Measurements from ENCODE around the gene DHRSX. TPM values are rescaled to one million over a fixed set of nuclear protein-coding genes. Genes with fewer than 3 reads are reported as not detected.
"Not testable (repeated sequence)": the region's sequence is repeated elsewhere in the genome, so short reads cannot be mapped to it uniquely, and the experiment has no call there.

Gene DHRSX
- polyA plus RNA-seq, 1 donor from 2014 or later = 27.5 TPM

DNA sequence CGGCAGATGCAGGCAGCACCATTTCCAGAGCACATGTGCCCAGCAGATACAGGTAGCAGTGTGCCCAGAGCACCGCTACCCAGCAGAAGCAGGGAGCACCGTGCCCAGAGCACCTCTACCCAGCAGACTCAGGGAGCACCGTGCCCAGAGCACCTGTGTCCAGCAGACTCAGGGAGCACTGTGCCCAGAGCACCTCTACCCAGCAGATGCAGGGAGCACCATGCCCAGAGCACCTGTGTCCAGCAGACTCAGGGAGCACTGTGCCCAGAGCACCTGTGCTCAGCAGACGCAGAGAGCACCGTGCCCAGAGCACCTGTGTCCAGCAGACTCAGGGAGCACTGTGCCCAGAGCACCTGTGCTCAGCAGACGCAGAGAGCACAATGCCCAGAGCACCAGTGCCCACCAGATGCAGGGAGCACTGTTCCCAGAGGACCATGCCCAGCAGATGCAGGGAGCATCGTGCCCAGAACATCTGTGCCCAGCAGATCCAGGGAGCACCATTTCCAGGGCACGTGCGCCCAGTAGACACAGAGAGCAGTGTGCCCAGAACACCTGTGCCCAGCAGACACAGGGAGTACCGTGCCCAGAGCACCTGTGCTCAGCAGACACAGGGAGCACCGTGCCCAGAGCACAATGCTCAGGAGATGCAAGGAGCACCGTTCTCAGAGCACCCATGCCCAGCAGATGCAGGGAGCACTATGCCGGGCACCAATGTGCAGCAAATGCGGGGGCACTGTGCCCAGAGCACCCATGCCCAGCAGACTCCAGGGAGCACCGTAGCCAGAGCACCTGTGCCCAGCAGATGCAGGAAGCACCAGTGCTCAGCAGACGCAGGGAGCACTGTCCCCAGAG, 236.4 kb downstream of the DHRSX start:
- no peak overlapping the region for H3K4me3 Mint-ChIP-seq
- peak overlapping the region in 2 of 3 donors; percentile 24 to 73 for H3K27ac Mint-ChIP-seq

DNA sequence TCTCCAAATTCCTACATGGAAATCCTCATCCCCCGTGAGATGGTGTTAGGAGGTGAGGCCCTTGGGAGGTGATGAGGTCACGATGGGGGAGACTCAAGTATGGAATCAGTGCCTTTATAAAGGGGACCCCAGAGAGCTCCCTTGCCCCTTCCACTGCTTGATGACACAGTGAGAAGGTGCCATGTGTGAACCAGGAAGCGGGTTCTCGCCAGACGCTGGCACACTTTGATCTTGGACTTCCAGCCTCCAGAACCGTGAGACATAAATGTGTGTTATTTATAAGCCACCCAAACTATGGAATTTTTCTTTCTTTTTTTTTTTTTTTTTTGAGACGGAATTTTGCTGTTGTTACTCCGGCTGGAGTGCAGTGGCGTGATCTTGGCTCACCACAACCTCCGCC, 237.6 kb downstream of the DHRSX start:
- Mint-ChIP-seq H3K27ac (no peak overlapping the region), H3K9me3 (no peaks in the 10 kb centered on the region), H3K4me1 (peaks cover 4 to 5% (median 5%) of the 10 kb centered on the region in 3 donors), H3K36me3 (peaks cover 16% of the 10 kb centered on the region), H3K4me3 (no peak overlapping the region), H3K27me3 (no peaks in the 10 kb centered on the region)

More for the DNA sequence above, 236.4 kb downstream of the DHRSX start:
- H3K4me1 Mint-ChIP-seq = peaks cover 4 to 5% (median 5%) of the 10 kb centered on the region in 3 donors
- H3K27me3 Mint-ChIP-seq = no peaks in the 10 kb centered on the region
- H3K36me3 Mint-ChIP-seq = peaks cover 14% of the 10 kb centered on the region
- H3K9me3 Mint-ChIP-seq = no peaks in the 10 kb centered on the region

DNA sequence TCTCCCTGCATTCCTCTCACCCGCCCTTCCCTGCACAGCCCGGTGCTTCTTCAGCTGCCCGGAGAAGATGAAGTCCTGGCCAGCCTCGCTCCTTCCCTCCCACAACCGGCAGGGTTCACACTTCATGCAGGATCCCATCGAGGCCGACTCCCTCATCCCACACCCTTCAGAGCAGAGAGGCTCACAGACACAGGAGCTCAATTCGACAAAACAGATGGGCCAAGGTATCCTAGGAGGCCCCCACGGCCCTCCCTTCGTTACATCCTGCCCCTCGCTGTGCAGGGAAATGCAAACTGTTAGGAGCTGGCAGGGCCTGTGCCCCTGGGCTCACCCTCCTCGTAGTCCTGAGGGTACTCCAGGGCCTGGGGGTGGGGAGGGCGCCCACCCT, 238.1 kb downstream of the DHRSX start:
- peaks cover 4 to 5% (median 5%) of the 10 kb centered on the region in 3 donors for H3K4me1 Mint-ChIP-seq
- no peaks in the 10 kb centered on the region for H3K9me3 Mint-ChIP-seq
- peaks cover 17% of the 10 kb centered on the region for H3K36me3 Mint-ChIP-seq
- peak overlapping the region in 1 of 3 donors; percentile 13 for H3K27ac Mint-ChIP-seq
- H3K4me3 Mint-ChIP-seq = no peak overlapping the region
- no peaks in the 10 kb centered on the region for H3K27me3 Mint-ChIP-seq

DNA sequence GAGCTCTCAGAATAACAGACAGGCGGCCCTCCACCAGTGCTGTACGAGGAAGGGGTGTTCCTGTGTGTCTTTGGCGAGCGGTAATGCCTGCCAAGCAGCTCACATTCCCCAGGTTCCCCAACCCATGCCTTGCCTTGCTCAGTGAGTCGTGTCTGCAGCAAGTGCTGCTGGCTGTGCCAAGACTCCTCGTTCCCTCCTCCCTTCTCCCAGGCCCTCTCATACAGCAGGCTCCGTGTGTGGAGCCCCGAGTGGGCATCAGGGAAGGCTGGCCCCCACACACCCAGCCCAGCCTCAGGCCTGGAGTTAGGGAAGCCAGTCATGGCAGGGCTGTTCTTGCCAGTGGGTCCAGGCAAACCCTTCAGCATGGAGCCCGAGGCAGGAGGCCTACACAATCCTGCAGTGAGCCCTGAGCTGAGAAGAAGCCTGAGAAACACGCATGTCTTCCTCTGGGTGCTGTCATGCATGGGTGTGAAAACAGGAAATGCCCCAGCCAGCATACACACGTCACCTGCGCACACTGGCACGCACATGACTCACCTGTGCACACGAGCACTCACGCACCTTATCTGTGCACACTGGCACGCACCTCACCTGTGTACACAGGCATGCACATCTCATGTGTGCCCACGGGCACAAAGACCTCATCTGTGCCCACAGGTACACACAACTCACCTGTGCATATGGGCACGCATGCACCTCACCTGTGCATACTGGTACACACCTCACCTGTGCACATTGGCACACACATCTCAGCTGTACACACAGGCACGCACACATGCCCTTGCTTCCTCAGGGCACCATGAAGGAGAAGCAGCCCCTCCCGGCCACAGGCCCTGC, 238.7 kb downstream of the DHRSX start:
- peaks cover 17% of the 10 kb centered on the region for H3K36me3 Mint-ChIP-seq
- no peaks in the 10 kb centered on the region for H3K27me3 Mint-ChIP-seq
- peak overlapping the region in 2 of 3 donors; percentile 13 to 85 for H3K27ac Mint-ChIP-seq
- H3K9me3 Mint-ChIP-seq = no peaks in the 10 kb centered on the region
- H3K4me1 Mint-ChIP-seq = peaks cover 4 to 5% (median 5%) of the 10 kb centered on the region in 3 donors
- no peak overlapping the region for H3K4me3 Mint-ChIP-seq

DNA sequence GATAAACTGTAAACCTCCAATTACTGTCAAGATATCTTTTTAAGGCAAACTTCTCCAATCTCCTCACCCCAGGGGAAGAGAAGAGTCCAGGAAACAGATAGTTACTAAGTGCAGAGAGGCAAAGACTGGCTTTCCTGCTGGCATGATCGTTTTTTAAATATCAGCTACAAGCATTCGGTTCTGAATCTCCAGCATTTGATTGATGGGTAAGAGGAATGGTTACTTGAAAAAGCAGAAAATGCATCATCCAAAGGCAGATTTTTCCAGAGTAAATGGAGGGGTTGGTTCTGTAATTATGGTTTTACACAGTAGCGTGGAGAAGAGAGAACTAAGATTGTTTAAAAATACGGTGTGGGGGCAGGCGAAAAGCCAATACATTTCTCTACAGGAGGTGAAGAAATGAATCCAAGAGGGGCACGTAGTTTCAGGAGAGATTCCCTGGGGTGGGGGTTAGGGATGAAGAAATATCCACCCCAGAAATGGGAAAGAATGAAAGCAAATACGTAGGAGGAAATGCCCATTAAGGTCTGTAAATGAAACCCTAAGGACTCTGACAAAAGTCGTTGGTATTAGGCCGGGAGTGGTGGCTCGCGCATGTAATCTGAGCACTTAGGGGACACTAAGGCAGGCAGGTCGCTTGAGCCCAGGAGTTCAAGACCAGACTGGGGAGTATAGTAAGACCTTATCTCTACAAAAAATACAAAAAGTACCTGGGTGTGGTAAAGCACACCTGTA, 248.3 kb downstream of the DHRSX start:
- H3K4me3 Mint-ChIP-seq = no peak overlapping the region
- H3K4me1 Mint-ChIP-seq = peaks cover 0 to 2% (median 0%) of the 10 kb centered on the region in 3 donors
- peaks cover 13% of the 10 kb centered on the region for H3K36me3 Mint-ChIP-seq
- H3K9me3 Mint-ChIP-seq = peaks cover 2 to 17% (median 4%) of the 10 kb centered on the region in 3 donors
- H3K27ac Mint-ChIP-seq = no peak overlapping the region
- H3K27me3 Mint-ChIP-seq = no peaks in the 10 kb centered on the region

DNA sequence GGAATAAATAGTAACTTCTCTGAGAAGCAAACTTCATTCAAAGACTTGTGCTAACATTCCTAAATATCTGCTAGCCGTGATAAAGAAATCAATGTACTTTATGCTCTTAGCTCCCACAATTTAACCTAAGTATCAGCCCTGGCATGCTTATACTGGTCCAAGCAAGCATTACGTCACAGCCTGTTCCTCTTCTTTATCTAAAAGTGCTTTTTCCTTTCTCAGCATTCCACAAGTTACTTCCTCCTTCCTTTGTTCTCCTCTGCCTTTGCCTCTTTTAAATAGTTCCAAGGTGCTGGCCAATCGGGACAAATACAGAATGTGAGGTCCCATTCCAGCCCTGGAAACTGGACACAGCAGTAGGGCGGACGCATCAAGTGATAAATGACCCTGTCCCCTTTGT, 249.6 kb downstream of the DHRSX start:
- H3K27ac Mint-ChIP-seq = no peak overlapping the region
- no peak overlapping the region for H3K4me3 Mint-ChIP-seq
- H3K4me1 Mint-ChIP-seq = peaks cover 0 to 2% (median 0%) of the 10 kb centered on the region in 3 donors
- no peaks in the 10 kb centered on the region for H3K27me3 Mint-ChIP-seq
- H3K9me3 Mint-ChIP-seq = peaks cover 2 to 17% (median 4%) of the 10 kb centered on the region in 3 donors
- H3K36me3 Mint-ChIP-seq = peaks cover 13% of the 10 kb centered on the region

DNA sequence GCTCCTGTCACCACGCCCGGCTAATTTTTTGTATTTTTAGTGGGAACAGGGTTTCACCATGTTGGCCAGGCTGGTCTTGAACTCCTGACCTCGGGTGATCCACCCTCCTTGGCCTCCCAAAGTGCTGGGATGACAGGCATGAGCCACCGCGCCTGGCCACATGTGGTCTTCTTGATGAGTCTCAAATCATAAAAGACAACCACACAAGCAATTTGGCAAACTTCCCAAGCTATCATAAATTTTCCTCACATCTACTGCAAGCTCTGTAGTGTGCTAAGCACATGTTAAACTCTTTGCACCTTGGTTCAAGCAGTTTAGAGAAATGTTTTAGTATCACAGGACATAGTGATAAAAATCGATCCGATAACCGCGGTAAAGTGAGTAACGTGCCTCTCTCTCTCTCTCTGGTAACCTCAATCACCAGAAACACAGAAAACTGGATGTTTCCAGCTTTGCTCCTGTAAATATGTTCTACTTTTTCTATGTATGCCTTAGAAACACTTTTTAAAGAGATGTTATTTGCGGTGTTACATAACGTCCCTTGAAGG, 256.8 kb downstream of the DHRSX start:
- H3K27me3 Mint-ChIP-seq = no peaks in the 10 kb centered on the region
- H3K27ac Mint-ChIP-seq = no peak overlapping the region
- peaks cover 0 to 4% (median 0%) of the 10 kb centered on the region in 3 donors for H3K4me1 Mint-ChIP-seq
- H3K4me3 Mint-ChIP-seq = no peak overlapping the region
- H3K36me3 Mint-ChIP-seq = peaks cover 21% of the 10 kb centered on the region
- H3K9me3 Mint-ChIP-seq = peaks cover 0 to 3% (median 0%) of the 10 kb centered on the region in 3 donors

DNA sequence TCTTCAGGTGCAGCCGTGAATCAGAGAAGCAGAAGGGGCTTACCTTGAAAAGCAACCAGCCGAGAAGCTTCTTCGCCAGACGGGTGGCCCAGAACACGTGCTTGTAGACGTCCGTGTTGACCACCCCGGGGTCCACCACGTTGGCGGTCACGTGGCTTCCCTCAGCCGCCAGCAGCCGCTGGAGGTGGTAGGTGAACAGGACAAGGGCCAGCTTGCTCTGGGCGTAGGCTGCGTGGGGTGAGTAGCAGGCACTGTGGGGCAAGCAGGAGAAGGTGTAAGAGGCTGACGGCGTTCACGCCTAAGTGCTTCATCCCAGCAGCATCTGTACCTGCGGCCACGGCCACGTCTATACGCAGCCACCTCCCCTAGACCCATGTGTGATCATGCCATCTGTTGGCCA, 257.8 kb downstream of the DHRSX start:
- Mint-ChIP-seq H3K36me3 (peaks cover 19% of the 10 kb centered on the region), H3K4me3 (no peak overlapping the region), H3K4me1 (peaks cover 0 to 2% (median 0%) of the 10 kb centered on the region in 3 donors), H3K27me3 (no peaks in the 10 kb centered on the region), H3K9me3 (peaks cover 0 to 3% (median 0%) of the 10 kb centered on the region in 3 donors), H3K27ac (no peak overlapping the region)

DNA sequence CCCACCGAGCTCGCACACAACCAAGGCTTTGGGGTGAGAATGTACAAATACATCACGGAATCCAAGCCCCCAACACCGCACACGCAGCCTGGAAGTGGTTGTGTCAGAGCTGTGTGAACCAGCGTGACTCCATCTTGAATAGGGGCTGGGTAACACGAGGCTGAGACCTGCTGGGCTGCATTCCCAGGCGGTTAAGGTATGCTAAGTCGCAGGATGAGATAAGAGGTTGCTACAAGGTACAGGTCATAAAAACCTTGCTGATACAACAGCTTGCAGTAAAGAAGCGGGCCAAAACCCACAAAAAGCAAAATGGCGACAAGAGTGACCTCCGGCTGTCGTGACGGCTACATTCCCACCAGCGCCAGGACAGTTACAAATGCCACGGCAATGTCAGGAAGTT, 258.4 kb downstream of the DHRSX start:
- peaks cover 0 to 3% (median 0%) of the 10 kb centered on the region in 3 donors for H3K9me3 Mint-ChIP-seq
- H3K36me3 Mint-ChIP-seq = peaks cover 19% of the 10 kb centered on the region
- no peaks in the 10 kb centered on the region for H3K27me3 Mint-ChIP-seq
- peaks cover 0 to 2% (median 0%) of the 10 kb centered on the region in 3 donors for H3K4me1 Mint-ChIP-seq
- H3K27ac Mint-ChIP-seq = no peak overlapping the region
- H3K4me3 Mint-ChIP-seq = no peak overlapping the region

DNA sequence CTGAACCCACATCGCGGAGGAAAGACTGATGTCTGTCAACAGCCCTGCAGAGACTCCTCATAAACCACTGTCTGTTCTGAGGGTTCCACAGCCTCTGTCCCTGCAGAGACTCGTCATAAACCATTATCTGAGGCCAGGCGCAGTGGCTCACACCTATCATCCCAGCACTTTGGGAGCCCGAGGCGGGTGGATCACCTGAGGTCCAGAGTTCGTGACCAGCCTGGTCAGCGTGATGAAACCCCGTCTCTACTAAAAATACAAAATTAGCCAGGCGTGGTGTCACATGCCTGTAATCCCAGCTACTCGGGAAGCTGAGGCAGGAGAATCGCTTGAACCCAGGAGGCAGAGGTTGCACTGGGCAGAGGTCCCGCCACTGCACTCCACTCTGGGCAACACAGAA, 259.3 kb downstream of the DHRSX start:
- H3K9me3 Mint-ChIP-seq, H3K4me3 Mint-ChIP-seq, H3K4me1 Mint-ChIP-seq, H3K27ac Mint-ChIP-seq, H3K27me3 Mint-ChIP-seq: not testable (repeated sequence)
- peaks cover 19% of the 10 kb centered on the region for H3K36me3 Mint-ChIP-seq

DNA sequence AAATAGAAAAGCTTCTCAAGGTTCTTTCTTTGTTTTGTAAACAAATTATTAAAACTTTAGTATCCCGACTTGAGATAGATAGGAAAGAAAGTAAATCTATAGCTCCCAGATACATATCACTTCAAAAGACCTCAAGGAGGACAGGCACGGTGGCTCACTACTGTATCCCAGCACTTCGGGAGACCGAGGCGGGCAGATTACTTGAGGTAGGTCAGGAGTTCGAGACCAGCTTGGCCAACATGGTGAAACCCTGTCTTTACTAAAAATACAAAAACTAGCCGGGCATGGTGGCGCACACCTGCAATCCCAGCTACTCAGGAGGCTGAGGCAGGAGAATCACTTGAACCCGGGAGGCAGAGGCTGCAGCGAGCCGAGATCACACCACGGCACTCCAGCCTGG, 260.0 kb downstream of the DHRSX start:
- H3K4me3 Mint-ChIP-seq, H3K27ac Mint-ChIP-seq, H3K27me3 Mint-ChIP-seq, H3K9me3 Mint-ChIP-seq, H3K4me1 Mint-ChIP-seq: not testable (repeated sequence)
- peaks cover 19% of the 10 kb centered on the region for H3K36me3 Mint-ChIP-seq

DNA sequence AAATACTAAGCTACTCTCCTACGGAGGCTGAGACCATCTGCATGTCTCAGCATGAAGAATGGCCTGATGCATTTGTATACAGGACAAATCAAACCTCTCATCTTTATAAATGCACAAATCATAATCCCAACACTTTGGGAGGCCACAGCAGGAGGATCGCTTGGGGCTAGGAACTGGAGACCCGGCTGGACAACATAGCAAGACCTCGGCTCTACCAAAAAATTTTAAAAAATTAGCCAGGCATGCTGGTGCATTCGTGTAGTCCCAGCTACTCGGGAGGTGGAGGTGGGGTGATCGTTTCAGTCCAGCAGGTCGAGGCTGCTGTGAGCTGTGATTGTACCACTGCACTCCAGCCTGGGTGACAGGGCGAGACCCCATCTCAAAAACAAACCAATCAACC, 262.8 kb downstream of the DHRSX start:
- Mint-ChIP-seq H3K4me3 (no peak overlapping the region), H3K27me3 (no peaks in the 10 kb centered on the region), H3K9me3 (peaks cover 0 to 2% (median 1%) of the 10 kb centered on the region in 3 donors), H3K4me1 (peaks cover 0 to 2% (median 0%) of the 10 kb centered on the region in 3 donors), H3K36me3 (peaks cover 19% of the 10 kb centered on the region), H3K27ac (no peak overlapping the region)

DNA sequence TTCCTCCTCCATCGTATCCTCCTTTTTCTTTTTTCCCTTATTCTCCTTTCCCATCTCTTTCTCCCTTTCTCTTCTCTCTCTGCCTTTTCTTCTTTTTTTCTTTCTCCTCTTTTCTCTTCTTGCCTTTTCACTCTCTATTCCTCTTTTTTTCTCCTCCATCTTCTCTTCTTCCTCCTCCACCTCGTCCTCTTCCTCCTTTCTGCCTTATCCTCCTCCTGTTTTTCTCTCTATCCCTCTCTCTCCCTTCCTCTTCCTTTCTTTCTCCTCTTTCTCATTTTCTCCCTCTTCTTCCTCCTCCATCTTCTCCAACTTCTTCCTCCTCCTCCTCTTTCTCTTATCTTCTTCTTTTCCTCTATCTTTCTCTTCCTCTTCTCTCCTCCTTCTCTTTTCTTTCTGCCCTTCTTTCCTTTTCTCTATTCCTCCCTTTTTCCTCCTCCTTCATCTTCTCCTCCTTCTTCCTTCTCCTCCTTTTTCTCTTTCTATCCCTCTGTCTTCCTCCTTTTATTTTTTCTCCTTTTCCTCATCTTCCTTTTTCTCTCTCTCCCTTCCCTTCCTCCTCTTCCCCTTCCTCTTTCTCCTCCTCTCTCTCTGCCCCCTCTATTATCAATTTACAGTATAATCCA, 269.1 kb downstream of the DHRSX start:
- Mint-ChIP-seq H3K9me3 (peaks cover 4 to 10% (median 6%) of the 10 kb centered on the region in 3 donors), H3K27ac (peak overlapping the region in 1 of 3 donors; percentile 92), H3K4me1 (peaks cover 0 to 2% (median 2%) of the 10 kb centered on the region in 3 donors)

DNA sequence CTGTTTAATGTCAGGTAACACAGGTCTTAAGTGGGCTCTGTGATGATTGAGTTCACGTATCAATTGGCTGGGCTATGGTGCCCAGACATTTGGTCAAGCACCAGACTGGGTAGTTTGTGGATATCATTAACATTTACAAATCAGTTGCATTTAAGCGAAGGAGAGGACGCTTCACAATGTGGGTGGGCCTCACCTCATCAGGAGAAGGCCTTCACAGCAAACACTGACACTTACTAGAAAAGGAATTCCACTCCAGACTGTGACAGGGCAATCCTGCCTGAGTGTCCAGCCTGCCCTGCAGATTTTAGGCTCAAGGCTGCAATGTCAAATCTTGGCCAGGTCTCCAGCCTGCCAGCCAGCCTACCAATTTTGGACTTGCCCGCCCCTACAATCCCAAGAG, 270.3 kb downstream of the DHRSX start:
- Mint-ChIP-seq H3K27ac (no peak overlapping the region), H3K4me3 (no peak overlapping the region), H3K36me3 (peaks cover 10% of the 10 kb centered on the region), H3K4me1 (peaks cover 0 to 2% (median 2%) of the 10 kb centered on the region in 3 donors), H3K9me3 (peaks cover 4 to 10% (median 9%) of the 10 kb centered on the region in 3 donors), H3K27me3 (no peaks in the 10 kb centered on the region)

More for the DNA sequence above, 269.1 kb downstream of the DHRSX start:
- H3K4me3 Mint-ChIP-seq = no peak overlapping the region
- H3K36me3 Mint-ChIP-seq = peaks cover 10% of the 10 kb centered on the region
- no peaks in the 10 kb centered on the region for H3K27me3 Mint-ChIP-seq

All from IgD-negative memory B cell (primary cell).